GM10248 (cell line): Measurements from ENCODE around the gene PIK3CD.
"Not testable (repeated sequence)": the region's sequence is repeated elsewhere in the genome, so short reads cannot be mapped to it uniquely, and the experiment has no call there.

Experiments used
- CTCF ChIA-PET: fragments of 300-600 bp; sonication (Branson Sonifier 250); formaldehyde crosslinking; extraction: SDS; loops from one replicate; lab custom pipeline; 2021; ENCODE audit warnings: antibody characterized with exemption; lab: Yijun Ruan, JAX
- POLR2A ChIA-PET: fragments of 350-650 bp; sonication (Branson Sonifier 250); formaldehyde crosslinking; extraction: SDS; loops from one replicate; lab custom pipeline; 2020; ENCODE audit warnings: antibody characterized with exemption; lab: Yijun Ruan, JAX
- DNase-seq: peaks from one replicate; pipeline ENCODE4 v3.0.0; 2012; ENCODE audit errors: extremely low spot score
- TF ChIP-seq, protein P1 (sequence below): IDR thresholded peaks from 2 replicates; pipeline ENCODE4 v1.5.1; 2012; ENCODE audit warnings: mild to moderate bottlenecking, low read depth; ENCODE audit errors: extremely low read depth, missing control alignments, control extremely low read depth

Gene PIK3CD

GRCh38 chr1:9746651-9747050 is 95.1 kb downstream of the PIK3CD start:
- ChIA-PET POLR2A (no interaction called here), CTCF (interaction anchor here (0.8 to 1.8 kb wide), 3 partner anchors 11 to 131 kb away, joined by 4 to 7 read pairs (median 6); no protein-coding TSS in a partner anchor)
- DNase-seq: no peak
- TF ChIP-seq, protein P1, sequence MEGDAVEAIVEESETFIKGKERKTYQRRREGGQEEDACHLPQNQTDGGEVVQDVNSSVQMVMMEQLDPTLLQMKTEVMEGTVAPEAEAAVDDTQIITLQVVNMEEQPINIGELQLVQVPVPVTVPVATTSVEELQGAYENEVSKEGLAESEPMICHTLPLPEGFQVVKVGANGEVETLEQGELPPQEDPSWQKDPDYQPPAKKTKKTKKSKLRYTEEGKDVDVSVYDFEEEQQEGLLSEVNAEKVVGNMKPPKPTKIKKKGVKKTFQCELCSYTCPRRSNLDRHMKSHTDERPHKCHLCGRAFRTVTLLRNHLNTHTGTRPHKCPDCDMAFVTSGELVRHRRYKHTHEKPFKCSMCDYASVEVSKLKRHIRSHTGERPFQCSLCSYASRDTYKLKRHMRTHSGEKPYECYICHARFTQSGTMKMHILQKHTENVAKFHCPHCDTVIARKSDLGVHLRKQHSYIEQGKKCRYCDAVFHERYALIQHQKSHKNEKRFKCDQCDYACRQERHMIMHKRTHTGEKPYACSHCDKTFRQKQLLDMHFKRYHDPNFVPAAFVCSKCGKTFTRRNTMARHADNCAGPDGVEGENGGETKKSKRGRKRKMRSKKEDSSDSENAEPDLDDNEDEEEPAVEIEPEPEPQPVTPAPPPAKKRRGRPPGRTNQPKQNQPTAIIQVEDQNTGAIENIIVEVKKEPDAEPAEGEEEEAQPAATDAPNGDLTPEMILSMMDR: no peak

GRCh38 chr1:9748391-9748790 is 96.9 kb downstream of the PIK3CD start:
- POLR2A ChIA-PET, DNase-seq: not testable (repeated sequence)
- CTCF ChIA-PET: interaction anchor here (1.1 to 1.2 kb wide), 2 partner anchors 11 to 133 kb away, joined by 3 to 4 read pairs; no protein-coding TSS in a partner anchor

DNA sequence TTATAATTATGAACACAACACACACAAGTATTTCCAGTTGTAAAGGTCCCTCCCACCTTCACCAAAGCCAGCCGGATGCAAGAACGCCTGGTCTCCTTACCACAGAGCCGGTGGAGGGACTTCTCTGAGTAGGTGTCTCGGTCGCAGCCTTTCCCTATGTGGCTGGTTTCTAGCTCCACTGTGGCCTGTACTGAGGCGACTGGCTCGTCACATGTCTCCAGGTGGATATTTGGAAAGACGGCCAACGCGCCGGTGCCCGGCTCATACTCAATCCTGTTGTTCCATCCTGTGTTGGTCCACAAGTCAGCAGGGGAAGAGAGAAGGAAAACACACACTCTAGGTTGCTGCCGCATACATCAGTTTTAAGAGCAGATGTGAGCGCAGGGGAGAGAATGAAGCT is 97.8 kb downstream of the PIK3CD start:
- no peak for DNase-seq
- ChIA-PET CTCF (no interaction called here), POLR2A (no interaction called here)
- TF ChIP-seq, protein P1: no peak

DNA sequence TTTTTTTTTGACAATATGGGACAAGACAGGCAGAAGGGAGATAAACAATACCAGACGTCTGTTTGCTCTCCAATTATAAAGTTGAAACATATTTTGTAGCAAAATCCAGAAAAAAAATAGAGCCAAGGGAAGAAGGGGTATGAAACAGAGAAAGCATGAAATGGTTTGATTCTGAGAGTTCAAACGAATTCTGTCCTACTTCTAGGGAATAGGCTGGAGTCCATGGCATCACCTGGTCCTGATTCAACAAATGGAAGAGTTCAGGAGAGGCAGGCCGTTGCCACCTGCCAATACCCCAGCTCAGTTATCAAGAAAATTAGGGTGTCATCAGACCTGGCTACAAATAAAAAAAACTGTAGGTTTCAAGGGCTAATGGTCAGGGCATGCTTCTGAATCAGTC is 100.4 kb downstream of the PIK3CD start:
- CTCF ChIA-PET: interaction anchor here (1.0 to 1.1 kb wide), 2 partner anchors 8 to 10 kb away, joined by 3 read pairs; no protein-coding TSS in a partner anchor

DNA sequence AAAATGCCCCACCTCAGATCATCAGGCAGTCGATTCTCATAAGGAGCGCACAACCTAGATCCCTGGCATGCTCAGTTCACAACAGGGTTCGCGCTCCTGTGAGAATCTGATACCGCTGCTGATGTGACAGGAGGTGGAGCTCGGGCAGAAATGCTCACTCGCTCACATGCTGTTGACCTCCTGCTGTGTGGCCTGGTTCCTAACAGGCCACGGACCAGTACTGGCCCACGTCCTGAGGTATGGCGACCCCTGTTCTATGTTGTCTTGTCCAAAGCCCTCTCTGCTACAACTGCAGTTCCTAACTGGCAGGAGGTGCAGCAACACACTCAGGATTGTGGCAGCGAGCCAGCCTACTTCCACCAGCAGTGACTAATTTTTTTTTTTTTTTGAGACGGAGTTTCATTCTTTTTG is 101.6 kb downstream of the PIK3CD start:
- no peak for DNase-seq
- CTCF ChIA-PET: no interaction called here

More for the DNA sequence above, 100.4 kb downstream of the PIK3CD start:
- POLR2A ChIA-PET: interaction anchor here (0.6 kb wide), 1 partner anchor 97 kb away, joined by 3 read pairs; no protein-coding TSS in a partner anchor
- no peak for DNase-seq
- TF ChIP-seq, protein P1: no peak

DNA sequence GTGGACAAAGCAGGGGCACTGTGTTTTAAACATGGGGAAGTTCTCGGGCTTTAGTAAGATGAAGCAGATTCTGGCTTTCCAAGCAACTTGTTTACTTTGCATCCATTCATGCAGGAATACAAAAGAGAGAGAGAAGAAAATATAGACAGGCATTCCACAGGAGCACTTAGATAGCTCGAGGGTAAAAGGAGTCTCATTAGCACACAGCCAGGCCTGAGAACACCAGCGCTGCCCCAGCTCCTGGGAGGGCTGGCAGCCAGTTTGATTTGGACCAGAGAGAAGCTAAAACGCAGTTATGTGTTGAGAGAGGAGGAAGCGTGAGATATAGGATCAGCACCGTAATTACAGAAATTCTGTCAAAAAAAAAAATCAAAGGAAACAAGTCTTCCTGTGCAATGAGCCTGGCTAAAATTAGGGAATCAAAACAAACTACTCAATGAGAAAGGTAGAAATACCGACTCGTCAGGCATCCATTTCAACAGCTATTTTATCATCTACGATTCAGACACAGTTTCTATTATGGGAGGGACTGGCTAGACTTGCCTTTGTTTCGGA is 104.0 kb downstream of the PIK3CD start:
- POLR2A ChIA-PET: no interaction called here
- CTCF ChIA-PET: interaction anchor here (1.3 kb wide), 1 partner anchor 128 kb away, joined by 3 read pairs; no protein-coding TSS in a partner anchor
- DNase-seq: no peak
- TF ChIP-seq, protein P1: no peak

More for the DNA sequence above, 101.6 kb downstream of the PIK3CD start:
- POLR2A ChIA-PET: no interaction called here
- TF ChIP-seq, protein P1: no peak

GRCh38 chr1:9758559-9759121 is 107.1 kb downstream of the PIK3CD start:
- CTCF ChIA-PET: interaction anchor here (1.4 to 1.9 kb wide), 2 partner anchors 11 to 94 kb away, joined by 3 to 4 read pairs; no protein-coding TSS in a partner anchor
- no peak for DNase-seq
- POLR2A ChIA-PET: interaction anchor here (0.6 kb wide), 1 partner anchor 102 kb away, joined by 3 read pairs; no protein-coding TSS in a partner anchor
- TF ChIP-seq, protein P1: no peak
